Ovary (tissue), 3 donors: ENCODE measurements around the gene ARVCF.

ENCODE experiments used
- EP300 ChIP-seq: sonication (generic); formaldehyde crosslinking; IDR thresholded peaks from one replicate; pipeline ENCODE4 v1.6.1; 2017; ENCODE audit warnings: antibody characterized with exemption
- POLR2A ChIP-seq: fragments of 450-650 bp; IDR thresholded peaks from one replicate; pipeline ENCODE4 v1.6.1; 2017; ENCODE audit warnings: antibody characterized with exemption, mild to moderate bottlenecking, moderate library complexity
- TF ChIP-seq, protein P1 (sequence below), 3 donors: fragments of 450-650 bp in 2 of 3; fragments of 200-600 bp in 1 of 3; IDR thresholded peaks; one replicate each; pipeline versions ENCODE4 v1.5.1 to v1.8.0; 2016 to 2022; ENCODE audit warnings: antibody characterized with exemption in 3 of 3, mild to moderate bottlenecking in 1 of 3
- donor health status: DM: no; HTN: no; CAD: no.

DNA sequence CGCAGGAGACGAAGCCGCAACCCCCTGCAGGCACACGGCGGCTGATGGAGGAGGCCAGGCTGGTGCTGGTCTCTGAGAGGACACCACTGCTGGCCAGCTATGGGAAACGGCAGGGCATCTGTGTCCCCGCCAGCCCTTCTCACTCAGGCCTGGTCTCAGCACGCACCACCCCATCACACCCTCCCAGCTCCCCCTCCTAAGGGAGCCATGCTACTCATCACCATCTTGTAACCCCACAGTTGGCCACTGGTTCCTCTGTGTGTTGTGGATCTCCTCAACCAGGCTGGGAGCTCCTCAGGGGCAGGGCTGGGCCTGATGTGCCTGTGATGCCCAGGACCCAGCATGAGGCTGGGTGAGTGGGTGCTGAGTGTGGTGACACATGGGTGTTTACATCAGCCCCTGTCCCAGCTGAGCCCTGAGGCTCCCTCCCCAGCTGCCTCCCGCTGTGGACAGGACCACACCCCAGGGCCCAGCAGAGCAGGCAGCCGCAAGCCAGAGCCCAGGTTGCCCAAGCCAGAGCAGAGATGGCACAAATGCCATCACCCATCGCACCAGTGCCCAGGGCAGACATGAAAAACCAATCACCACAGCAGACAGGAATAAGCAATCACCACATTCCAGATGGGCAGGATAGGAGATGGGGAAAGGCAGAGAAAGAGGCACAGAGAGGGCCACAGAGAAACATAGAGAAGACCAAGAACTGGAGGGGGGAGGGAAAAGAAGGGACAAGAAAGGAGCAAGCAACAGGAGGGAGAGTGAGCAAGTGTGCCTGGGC is 8.2 kb downstream of the ARVCF start:
- TF ChIP-seq, protein P1, sequence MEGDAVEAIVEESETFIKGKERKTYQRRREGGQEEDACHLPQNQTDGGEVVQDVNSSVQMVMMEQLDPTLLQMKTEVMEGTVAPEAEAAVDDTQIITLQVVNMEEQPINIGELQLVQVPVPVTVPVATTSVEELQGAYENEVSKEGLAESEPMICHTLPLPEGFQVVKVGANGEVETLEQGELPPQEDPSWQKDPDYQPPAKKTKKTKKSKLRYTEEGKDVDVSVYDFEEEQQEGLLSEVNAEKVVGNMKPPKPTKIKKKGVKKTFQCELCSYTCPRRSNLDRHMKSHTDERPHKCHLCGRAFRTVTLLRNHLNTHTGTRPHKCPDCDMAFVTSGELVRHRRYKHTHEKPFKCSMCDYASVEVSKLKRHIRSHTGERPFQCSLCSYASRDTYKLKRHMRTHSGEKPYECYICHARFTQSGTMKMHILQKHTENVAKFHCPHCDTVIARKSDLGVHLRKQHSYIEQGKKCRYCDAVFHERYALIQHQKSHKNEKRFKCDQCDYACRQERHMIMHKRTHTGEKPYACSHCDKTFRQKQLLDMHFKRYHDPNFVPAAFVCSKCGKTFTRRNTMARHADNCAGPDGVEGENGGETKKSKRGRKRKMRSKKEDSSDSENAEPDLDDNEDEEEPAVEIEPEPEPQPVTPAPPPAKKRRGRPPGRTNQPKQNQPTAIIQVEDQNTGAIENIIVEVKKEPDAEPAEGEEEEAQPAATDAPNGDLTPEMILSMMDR (IDR thresholded peaks at IDR 0.05), result no peak
- TF ChIP-seq POLR2A (no peak), EP300 (no peak)
